Heart right ventricle (tissue), 16 donors: ENCODE data around the gene CPVL. TPM values are rescaled to one million over a fixed set of nuclear protein-coding genes. Genes with fewer than 3 reads are reported as not detected.

Source experiments
- ATAC-seq, 8 donors: fragments of 200-7000 bp; cut with Tn5 transposase; one replicate each; pipeline ENCODE4 v1.9.1; 2020; ENCODE audit warnings: mild to moderate bottlenecking in 8 of 8, moderate library complexity in 8 of 8, moderate number of reproducible peaks in 1 of 8
- DNase-seq, 2 donors: peaks; one replicate each; pipeline ENCODE4 v3.0.0-alpha.2; 2020
- H3K27ac ChIP-seq, 10 donors: fragments of 200-600 bp; sonication (generic) in 2 of 10; one replicate each; pipeline versions ENCODE4 v1.5.0 to v1.8.0; 2020 to 2022; ENCODE audit warnings: mild to moderate bottlenecking in 3 of 10
- H3K27me3 ChIP-seq, 7 donors: fragments of 200-600 bp; one replicate each; pipeline ENCODE4 v1.8.0; 2021 to 2022; ENCODE audit warnings: mild to moderate bottlenecking in 2 of 7
- H3K36me3 ChIP-seq, 9 donors: fragments of 200-600 bp; sonication (generic) in 1 of 9; one replicate each; pipeline versions ENCODE4 v1.5.0 to v1.8.0; 2020 to 2022; ENCODE audit warnings: mild to moderate bottlenecking in 2 of 9
- H3K4me1 ChIP-seq, 9 donors: fragments of 200-600 bp; sonication (generic) in 1 of 9; one replicate each; pipeline versions ENCODE4 v1.5.0 to v1.8.0; 2020 to 2022; ENCODE audit warnings: mild to moderate bottlenecking in 4 of 9
- H3K4me3 ChIP-seq, 10 donors: fragments of 200-600 bp; sonication (generic) in 2 of 10; one replicate each; pipeline versions ENCODE4 v1.5.0 to v1.8.0; 2020 to 2022; ENCODE audit warnings: mild to moderate bottlenecking in 7 of 10, moderate library complexity in 2 of 10
- H3K9me3 ChIP-seq, 11 donors: fragments of 200-600 bp in 10 of 11; sonication (generic) in 2 of 11; one replicate each; pipeline versions ENCODE4 v1.5.0 to v1.8.0; 2013 to 2022; ENCODE audit warnings: mild to moderate bottlenecking in 2 of 11, control low read depth in 1 of 11, moderate library complexity in 1 of 11
- CTCF ChIP-seq, 9 donors: fragments of 200-600 bp; sonication (generic) in 2 of 9; IDR thresholded peaks; one replicate each; pipeline versions ENCODE4 v1.5.0 to v1.8.0; 2021 to 2022; ENCODE audit warnings: antibody characterized with exemption in 9 of 9, mild to moderate bottlenecking in 5 of 9, moderate library complexity in 1 of 9
- WGBS, 2 donors: extraction: QIAGEN DNeasy Blood & Tissue Kit; methylation state at CpG; one replicate each; pipeline ENCODE4 v1.1.7; 2013; ENCODE audit warnings: inconsistent platforms in 1 of 2; 5-methylcytosine and 5-hydroxymethylcytosine counted together
- intact Hi-C, 10 donors: fragments of 100-400 bp; cut with DNase I; formaldehyde crosslinking; loops; one replicate each; pipeline versions ENCODE4 v1.11.1 to v1.14.2; 2022
- polyA plus RNA-seq, 2 donors: library from polyadenylated mRNA; stranded (reverse); fragments of 200-250 nt; gene quantifications; one replicate each; pipeline ENCODE4 v1.2.3, GENCODE V29; 2013
- total RNA-seq, 10 donors: library from RNA; stranded (reverse); fragmentation: NEBNext Ultra II Directional in 3 of 10; extraction: Animal tissue kit (Norgen Biotek cat#: 25700) in 3 of 10; gene quantifications; one replicate each; pipeline versions ENCODE4 v1.2.1 to v1.2.4, GENCODE V29; 2021 to 2023
- donor health status: Arrhythmogenic right ventricular cardiomyopathy.
- donor health status: ischemic (EF 13 %, LVEDD 7.1; RV severe dilation, severe dysfunction).
- donor health status: healthy with polysubstance abuse.
- donor health status: DM: no; HTN: yes; CAD: no.
- donor health status: DM: no; HTN: no; CAD: no.
- donor health status: ischemic (EF 25% LVEDD 6.9; RV normal size, moderate dysfunction).
- donor health status: ischemic (EF 25% LVEDD 5.7; RV mildly dilated, moderate dysfunction).
- donor health status: healthy.
- donor health status: DM: yes; HTN: yes; CAD: no.
- donor health status: Ischemic cardiomyopathy.
- donor health status: ischemic (EF 35%, LVEDD 5.7; RV mildly dilated, moderate dysfunction).
- donor health status: nonischemic (EF 11% LVEDD 7.7; RV severe dilation, severe dysfunction).
- donor health status: DM: yes; HTN: yes; CAD: no.
- donor health status: PGD.
- donor health status: ischemic (EF 29% LVEDD 5.4; RV normal size, mild dysfunction).
- donor health status: nonischemic (EF 23%, LVEDD 6.1; RV moderate dilation, normal function).

Gene CPVL
- total and polyA plus RNA-seq, 12 donors = 49.4 to 215 (median 93.0) TPM

GRCh38 chr7:29120955-29121354 lies 25.4 kb downstream of the CPVL start:
- ATAC-seq = no peak

DNA sequence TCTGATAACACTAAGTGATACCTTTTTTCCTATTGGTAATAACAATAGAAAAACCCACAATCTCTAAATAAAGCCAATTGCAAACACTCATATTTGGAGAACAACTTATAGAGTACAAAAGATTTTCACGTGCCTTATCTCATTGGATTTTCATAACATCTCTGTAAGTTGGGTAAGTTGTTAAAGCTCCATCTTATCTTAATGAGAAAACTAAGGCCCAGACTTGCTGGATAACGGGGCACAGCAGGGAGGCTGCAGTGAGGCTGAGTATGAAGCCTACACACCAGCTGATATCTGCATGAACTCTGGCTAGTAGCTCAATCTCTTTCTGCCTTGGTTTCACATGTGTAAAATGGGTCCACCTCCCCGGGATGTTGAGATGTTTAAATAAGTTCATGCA lies 26.8 kb downstream of the CPVL start:
- no peak overlapping the region for H3K4me3 ChIP-seq
- no peak for DNase-seq
- H3K27ac ChIP-seq = no peak overlapping the region
- no peaks in the 10 kb centered on the region for H3K27me3 ChIP-seq
- no peak for ATAC-seq
- no peak for TF ChIP-seq CTCF (IDR thresholded peaks at IDR 0.05)
- H3K9me3 ChIP-seq = no peaks in the 10 kb centered on the region
- H3K36me3 ChIP-seq = peaks cover 0 to 6% (median 0%) of the 10 kb centered on the region in 9 donors
- intact Hi-C loops = loop anchor here in 5 of 10 donors (5.0 to 10.0 kb wide), 4 partner anchors 75 to 288 kb away; partner anchors contain the start of gene CHN2 (in 1 of the 5)
- H3K4me1 ChIP-seq = peaks cover 0 to 42% (median 28%) of the 10 kb centered on the region in 9 donors
- 77 to 85% methylated on average over 3 of the region's 3 CpGs for WGBS, 2 donors

More at GRCh38 chr7:29120955-29121354, 25.4 kb downstream of the CPVL start:
- Histone ChIP-seq H3K4me1 (peaks cover 0 to 36% (median 27%) of the 10 kb centered on the region in 9 donors), H3K4me3 (no peak overlapping the region), H3K27ac (no peak overlapping the region), H3K36me3 (peaks cover 0 to 6% (median 0%) of the 10 kb centered on the region in 9 donors), H3K27me3 (no peaks in the 10 kb centered on the region), H3K9me3 (no peaks in the 10 kb centered on the region)
- WGBS, 2 donors = 76 to 98% methylated on average over 2 of the region's 2 CpGs
- DNase-seq = no peak
- no peak for TF ChIP-seq CTCF (IDR thresholded peaks at IDR 0.05)
- intact Hi-C loops = loop anchor here in 1 of 10 donors (10.0 kb wide), 1 partner anchor 224 kb away; no protein-coding TSS in a partner anchor

- H3K4me1 ChIP-seq = peaks cover 0 to 36% (median 16%) of the 10 kb centered on the region in 9 donors
- 38 to 52% methylated on average over 5 of the region's 5 CpGs for WGBS, 2 donors
- DNase-seq = no peak
- H3K9me3 ChIP-seq = no peaks in the 10 kb centered on the region
- no peak for ATAC-seq
- TF ChIP-seq CTCF (IDR thresholded peaks at IDR 0.05) = no peak
- H3K4me3 ChIP-seq = no peak overlapping the region
- peaks cover 0 to 3% (median 0%) of the 10 kb centered on the region in 7 donors for H3K27me3 ChIP-seq
- intact Hi-C loops = loop anchor here in 5 of 10 donors (5.0 to 10.0 kb wide), 4 partner anchors 78 to 291 kb away; partner anchors contain the start of gene CHN2 (in 1 of the 5)
- peaks cover 0 to 14% (median 0%) of the 10 kb centered on the region in 9 donors for H3K36me3 ChIP-seq
- peak overlapping the region in 2 of 10 donors; percentile 9 to 13 for H3K27ac ChIP-seq
Measured at GRCh38 chr7:29116361-29117200, 29.8 kb downstream of the CPVL start.

- no peaks in the 10 kb centered on the region for H3K9me3 ChIP-seq
- intact Hi-C loops = loop anchor here in 5 of 10 donors (5.0 to 10.0 kb wide), 4 partner anchors 79 to 292 kb away; partner anchors contain the start of gene CHN2 (in 1 of the 5)
- peaks cover 0 to 3% (median 0%) of the 10 kb centered on the region in 7 donors for H3K27me3 ChIP-seq
- 95 to 100% methylated on average over 1 of the region's 1 CpG for WGBS, 2 donors
- no peak overlapping the region for H3K4me3 ChIP-seq
- no peak overlapping the region for H3K27ac ChIP-seq
- peaks cover 0 to 14% (median 4%) of the 10 kb centered on the region in 9 donors for H3K36me3 ChIP-seq
- TF ChIP-seq CTCF (IDR thresholded peaks at IDR 0.05) = no peak
- peaks cover 0 to 36% (median 15%) of the 10 kb centered on the region in 9 donors for H3K4me1 ChIP-seq
- DNase-seq (no peak), ATAC-seq (no peak)
Measured at GRCh38 chr7:29115753-29116152, 30.6 kb downstream of the CPVL start.
